ENCODE data around the gene PREX1.

DNA sequence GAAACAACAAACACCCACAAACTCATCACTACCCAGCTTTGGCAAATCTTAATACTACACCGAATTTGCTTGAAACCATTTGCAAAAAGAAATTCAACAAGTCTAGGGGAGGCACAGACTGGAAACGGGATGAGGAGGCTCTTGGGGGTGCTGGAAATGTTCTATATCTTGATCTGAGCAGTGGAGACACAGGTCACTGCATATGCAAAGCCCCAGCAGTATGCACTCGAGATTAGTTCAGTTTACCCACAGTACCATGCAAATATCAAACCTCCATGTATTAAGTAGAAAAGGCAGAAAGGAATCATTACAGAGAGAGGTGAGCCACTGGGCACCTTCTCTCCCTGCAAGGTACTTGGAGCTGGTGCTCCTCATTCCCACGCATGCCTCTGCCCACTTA lies 75.9 kb downstream of the PREX1 start:
- no peak for TF ChIP-seq POLR2A (IDR thresholded peaks at IDR 0.05)
- TF ChIP-seq, protein P1, sequence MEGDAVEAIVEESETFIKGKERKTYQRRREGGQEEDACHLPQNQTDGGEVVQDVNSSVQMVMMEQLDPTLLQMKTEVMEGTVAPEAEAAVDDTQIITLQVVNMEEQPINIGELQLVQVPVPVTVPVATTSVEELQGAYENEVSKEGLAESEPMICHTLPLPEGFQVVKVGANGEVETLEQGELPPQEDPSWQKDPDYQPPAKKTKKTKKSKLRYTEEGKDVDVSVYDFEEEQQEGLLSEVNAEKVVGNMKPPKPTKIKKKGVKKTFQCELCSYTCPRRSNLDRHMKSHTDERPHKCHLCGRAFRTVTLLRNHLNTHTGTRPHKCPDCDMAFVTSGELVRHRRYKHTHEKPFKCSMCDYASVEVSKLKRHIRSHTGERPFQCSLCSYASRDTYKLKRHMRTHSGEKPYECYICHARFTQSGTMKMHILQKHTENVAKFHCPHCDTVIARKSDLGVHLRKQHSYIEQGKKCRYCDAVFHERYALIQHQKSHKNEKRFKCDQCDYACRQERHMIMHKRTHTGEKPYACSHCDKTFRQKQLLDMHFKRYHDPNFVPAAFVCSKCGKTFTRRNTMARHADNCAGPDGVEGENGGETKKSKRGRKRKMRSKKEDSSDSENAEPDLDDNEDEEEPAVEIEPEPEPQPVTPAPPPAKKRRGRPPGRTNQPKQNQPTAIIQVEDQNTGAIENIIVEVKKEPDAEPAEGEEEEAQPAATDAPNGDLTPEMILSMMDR (IDR thresholded peaks at IDR 0.05) = no peak
